HAP-1 (cell line): Measurements from ENCODE around the gene KDM4B.

Experiments used
- DNase-seq, 2 experiments: peaks; one replicate each; pipeline ENCODE4 v3.0.0-alpha.2; 2016 to 2020; ENCODE audit warnings: low spot score in 2 of 2
- H3K27me3 ChIP-seq: fragments of 250-450 bp; sonication (Bioruptor Pico); 2 replicates; pipeline ENCODE4 v1.5.1; 2020; ENCODE audit warnings: low read depth, mild to moderate bottlenecking, moderate library complexity
- H3K36me3 ChIP-seq: fragments of 250-450 bp; sonication (Bioruptor Pico); replicated peaks from 2 replicates; pipeline ENCODE4 v1.5.1; 2020; ENCODE audit warnings: mild to moderate bottlenecking
- H3K4me1 ChIP-seq: fragments of 250-450 bp; sonication (Bioruptor Pico); 2 replicates; pipeline ENCODE4 v1.5.1; 2020; ENCODE audit warnings: mild to moderate bottlenecking
- H3K4me3 ChIP-seq: fragments of 250-450 bp; sonication (Bioruptor Pico); 2 replicates; pipeline ENCODE4 v1.5.1; 2020; ENCODE audit warnings: mild to moderate bottlenecking, moderate library complexity
- H3K9me3 ChIP-seq: fragments of 250-450 bp; sonication (Bioruptor Pico); 2 replicates; pipeline ENCODE4 v1.5.1; 2020; ENCODE audit warnings: mild to moderate bottlenecking, moderate library complexity
- in situ Hi-C: fragments of 300-500 bp; cut with MboI; formaldehyde crosslinking; loops from 3 replicates; pipeline ENCODE4 v1.14.3; 2020; ENCODE audit warnings: low sequenced_read_pairs, inconsistent platforms, mixed read lengths

The KDM4B gene

DNA sequence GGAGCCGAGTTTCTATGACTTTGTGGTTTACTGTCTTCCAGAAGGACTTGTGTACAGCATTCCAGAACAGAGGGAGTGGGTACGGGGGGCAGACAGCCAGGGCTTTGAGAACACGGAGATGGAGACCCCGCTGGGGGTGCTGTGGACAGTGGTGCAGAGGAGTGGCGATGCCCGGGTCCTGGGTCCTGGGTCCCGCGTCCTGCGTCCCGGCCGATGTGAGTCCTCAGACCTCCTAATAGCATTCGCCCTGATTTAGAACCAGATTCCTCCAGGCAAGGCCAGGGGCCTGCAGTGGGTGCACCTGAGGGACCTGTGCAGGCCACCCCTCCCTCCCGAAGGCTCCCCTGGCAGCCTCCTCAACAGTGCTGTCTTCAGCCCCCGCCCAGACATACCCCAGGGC, 97.9 kb downstream of the KDM4B start:
- Histone ChIP-seq H3K9me3 (no peaks in the 10 kb centered on the region), H3K36me3 (no peaks in the 10 kb centered on the region), H3K4me3 (no peak overlapping the region), H3K27me3 (no peaks in the 10 kb centered on the region), H3K4me1 (peaks cover 8% of the 10 kb centered on the region)
- DNase-seq = no peak
- in situ Hi-C loops = no loop called here

DNA sequence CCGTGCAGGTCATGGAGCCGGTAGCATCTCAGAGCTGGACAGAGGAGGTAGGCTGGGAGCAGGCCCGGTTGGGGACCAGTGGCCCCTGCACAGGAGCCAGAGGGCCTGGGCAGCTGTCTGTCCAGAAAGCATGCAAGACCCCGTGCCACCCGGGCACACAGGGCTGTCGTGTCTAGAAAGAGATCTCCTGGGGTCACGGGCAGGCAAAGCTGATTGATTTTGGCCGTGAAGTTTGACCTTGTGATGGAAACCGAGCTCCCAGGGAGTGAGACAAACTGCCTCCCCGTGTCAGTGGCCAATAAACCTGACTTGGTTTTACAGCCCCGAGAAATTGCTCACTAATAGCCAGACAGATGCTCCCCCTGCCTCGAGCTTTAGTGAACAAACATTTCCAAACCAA, 98.8 kb downstream of the KDM4B start:
- H3K9me3 ChIP-seq = no peaks in the 10 kb centered on the region
- DNase-seq = no peak
- peaks cover 8% of the 10 kb centered on the region for H3K4me1 ChIP-seq
- in situ Hi-C loops = no loop called here
- no peak overlapping the region for H3K4me3 ChIP-seq
- no peaks in the 10 kb centered on the region for H3K36me3 ChIP-seq
- H3K27me3 ChIP-seq = no peaks in the 10 kb centered on the region

DNA sequence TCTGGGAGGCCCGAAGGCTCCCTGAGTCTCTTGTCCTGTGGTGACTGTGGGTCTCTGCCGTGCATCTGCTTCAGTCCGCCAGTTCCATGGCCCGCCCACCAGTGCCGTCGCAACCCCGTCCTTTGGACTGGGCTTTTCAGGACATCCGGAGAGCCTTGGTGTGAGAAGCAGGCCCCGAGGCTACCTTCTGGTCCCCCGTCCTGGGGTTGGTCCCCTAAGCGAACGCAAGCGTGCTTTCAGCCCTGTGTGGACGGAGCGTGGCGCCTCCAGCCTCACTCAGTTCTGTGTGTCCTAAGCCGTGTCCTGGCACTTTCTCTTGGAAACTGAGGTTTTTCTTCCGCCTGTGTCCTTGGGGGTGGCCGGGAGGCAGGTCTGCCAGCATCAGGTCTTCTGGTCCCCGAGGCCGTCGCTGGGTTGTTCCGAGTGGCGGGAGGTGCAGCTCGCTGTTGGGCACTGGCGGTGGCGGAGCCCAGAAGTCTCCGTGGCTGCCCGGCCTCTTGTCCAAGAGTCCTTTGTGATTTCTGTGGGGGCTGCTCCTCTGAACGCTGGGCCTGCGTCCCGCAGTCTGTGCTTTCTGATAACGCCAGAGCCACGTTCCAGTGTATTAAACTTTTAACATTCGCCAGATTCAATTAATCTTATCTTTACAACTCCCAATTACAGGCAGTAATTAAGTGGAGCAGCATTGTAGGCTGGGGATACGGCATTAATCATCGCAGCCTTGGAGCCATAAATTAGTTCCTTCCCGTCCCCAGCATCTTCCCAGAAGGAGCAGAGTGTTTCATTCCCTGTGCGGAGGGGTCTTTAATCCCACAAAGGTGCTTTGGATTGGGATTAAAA, 99.5 kb downstream of the KDM4B start:
- DNase-seq = no peak
- no peaks in the 10 kb centered on the region for H3K9me3 ChIP-seq
- no peaks in the 10 kb centered on the region for H3K27me3 ChIP-seq
- peaks cover 11% of the 10 kb centered on the region for H3K4me1 ChIP-seq
- H3K36me3 ChIP-seq = no peaks in the 10 kb centered on the region
- no peak overlapping the region for H3K4me3 ChIP-seq
- in situ Hi-C loops = no loop called here

DNA sequence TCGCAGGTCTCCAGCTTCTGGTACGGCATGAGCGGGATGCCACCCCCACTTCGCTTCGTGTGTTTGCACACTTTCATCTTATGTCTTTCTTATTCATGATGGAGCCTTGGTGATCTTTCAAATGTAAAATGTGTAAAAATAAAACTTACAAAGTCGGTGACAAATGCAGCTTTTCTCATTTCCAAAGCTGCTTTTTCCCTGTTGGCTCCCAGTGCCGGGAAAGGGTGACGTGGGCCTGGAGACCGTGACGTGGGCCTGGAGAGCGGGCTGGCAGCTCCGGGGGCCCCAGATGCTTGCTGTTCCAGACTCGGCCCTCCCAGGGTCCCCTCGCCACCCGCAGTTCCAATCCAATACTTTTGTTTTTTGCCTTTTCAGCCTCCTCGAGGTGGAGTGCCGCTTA, 101.4 kb downstream of the KDM4B start:
- Histone ChIP-seq H3K36me3 (no peaks in the 10 kb centered on the region), H3K9me3 (no peaks in the 10 kb centered on the region)
- peak; percentile 18 to 42 for DNase-seq

DNA sequence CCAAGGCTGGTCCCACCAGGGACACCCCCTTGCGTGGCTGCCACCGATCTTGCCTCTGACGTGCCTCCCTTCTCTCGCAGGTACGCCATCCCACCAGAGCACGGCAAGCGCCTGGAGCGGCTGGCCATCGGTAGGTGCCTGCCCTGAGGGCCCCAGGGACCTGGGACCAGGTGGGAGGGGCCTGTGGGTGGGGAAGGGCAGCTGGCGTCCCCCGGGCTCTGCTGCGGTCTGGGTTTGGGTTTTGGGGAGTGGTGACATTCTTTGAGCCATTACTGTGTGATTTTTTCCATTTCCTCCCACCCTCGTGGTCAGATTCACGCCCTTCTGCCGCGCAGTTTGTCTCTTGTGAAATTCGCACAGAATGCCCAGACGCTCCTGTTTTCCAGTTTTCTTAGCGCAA, 102.0 kb downstream of the KDM4B start:
- no peaks in the 10 kb centered on the region for H3K9me3 ChIP-seq
- H3K4me1 ChIP-seq = peaks cover 27% of the 10 kb centered on the region
- in situ Hi-C loops = no loop called here
- no peak for DNase-seq
- H3K27me3 ChIP-seq = no peaks in the 10 kb centered on the region
- H3K36me3 ChIP-seq = no peaks in the 10 kb centered on the region
- H3K4me3 ChIP-seq = no peak overlapping the region

More for the DNA sequence above, 101.4 kb downstream of the KDM4B start:
- in situ Hi-C loops = no loop called here
- H3K4me1 ChIP-seq = peaks cover 27% of the 10 kb centered on the region
- H3K27me3 ChIP-seq = no peaks in the 10 kb centered on the region
- H3K4me3 ChIP-seq = no peak overlapping the region

DNA sequence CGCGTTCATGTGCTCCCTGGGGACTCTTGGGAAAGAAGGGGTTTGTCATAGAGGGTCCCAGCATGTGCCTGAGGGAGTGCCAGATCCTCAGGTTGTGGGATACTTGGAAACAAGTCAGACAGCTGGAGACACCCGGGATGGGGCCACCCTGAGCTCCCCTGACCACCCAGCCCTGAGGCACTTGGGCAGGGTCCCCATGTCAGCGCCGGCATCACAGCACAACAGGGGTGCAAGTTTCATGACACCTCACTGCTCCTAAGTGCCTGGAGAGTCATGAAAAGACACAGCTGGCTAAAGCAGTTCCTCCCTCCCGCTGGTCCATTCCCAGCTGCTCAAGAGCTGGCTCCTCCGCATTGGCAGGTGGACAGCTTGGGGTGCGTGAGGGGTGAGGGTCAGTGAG, 102.7 kb downstream of the KDM4B start:
- Histone ChIP-seq H3K9me3 (no peaks in the 10 kb centered on the region), H3K4me1 (peaks cover 27% of the 10 kb centered on the region), H3K4me3 (no peak overlapping the region), H3K36me3 (no peaks in the 10 kb centered on the region), H3K27me3 (no peaks in the 10 kb centered on the region)
- in situ Hi-C loops = no loop called here
- no peak for DNase-seq

DNA sequence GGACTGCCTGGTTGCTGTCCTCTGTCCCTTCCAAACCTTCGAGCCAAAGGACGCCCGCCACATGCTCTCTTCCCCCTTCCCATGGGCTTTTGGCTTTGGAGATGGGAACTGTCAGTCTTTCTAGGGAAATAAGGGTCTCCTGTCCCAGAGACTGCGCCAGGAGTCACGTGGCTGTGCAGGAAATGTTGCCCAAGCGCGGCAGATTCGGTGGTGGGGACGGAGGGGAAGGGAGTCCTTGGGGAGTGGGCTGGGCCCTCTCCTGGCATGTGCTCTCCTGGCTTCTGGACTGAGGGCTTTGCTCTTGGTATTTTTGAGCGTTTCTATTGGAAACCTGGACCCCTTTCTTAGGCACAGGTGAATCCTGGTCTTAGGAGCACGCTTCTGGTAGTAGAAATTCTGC, 103.2 kb downstream of the KDM4B start:
- H3K27me3 ChIP-seq = no peaks in the 10 kb centered on the region
- no peaks in the 10 kb centered on the region for H3K9me3 ChIP-seq
- peaks cover 27% of the 10 kb centered on the region for H3K4me1 ChIP-seq
- in situ Hi-C loops = no loop called here
- no peak for DNase-seq
- no peaks in the 10 kb centered on the region for H3K36me3 ChIP-seq
- H3K4me3 ChIP-seq = no peak overlapping the region

DNA sequence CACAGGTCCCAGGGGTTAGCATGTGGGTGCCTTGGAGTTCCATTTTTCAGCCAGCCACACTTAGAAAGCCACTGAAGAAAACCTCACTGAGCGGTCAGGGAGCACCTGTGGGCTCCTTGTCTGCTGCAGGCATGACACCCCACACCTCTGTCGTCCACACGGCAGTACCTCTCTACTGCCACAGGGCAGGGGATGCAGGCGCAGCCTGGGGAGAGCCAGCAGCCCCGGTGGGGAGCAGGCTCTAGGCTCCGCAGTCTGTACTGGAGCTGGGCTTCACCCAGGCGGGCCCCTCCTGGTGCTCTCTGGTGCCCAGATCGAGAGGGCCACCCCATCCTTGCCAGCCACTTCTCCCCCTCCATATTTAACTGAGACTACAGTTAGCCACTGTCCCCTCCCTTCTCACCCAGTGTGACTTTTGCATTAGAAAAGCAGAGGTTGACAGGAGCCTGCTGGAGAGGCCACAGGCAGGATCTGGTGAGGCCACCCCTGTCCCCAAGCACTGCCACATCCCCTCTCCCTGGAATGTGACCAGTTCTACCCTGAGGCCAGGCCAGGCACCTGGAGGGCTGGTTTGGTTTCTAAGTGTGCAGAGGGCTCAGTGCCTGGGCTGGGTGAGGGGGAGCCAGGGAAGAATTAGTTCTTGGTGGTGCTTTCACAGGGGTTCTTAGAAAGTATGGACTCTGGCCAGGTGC, 104.4 kb downstream of the KDM4B start:
- in situ Hi-C loops = no loop called here
- peak in 1 of 2 experiments; percentile 26 for DNase-seq

DNA sequence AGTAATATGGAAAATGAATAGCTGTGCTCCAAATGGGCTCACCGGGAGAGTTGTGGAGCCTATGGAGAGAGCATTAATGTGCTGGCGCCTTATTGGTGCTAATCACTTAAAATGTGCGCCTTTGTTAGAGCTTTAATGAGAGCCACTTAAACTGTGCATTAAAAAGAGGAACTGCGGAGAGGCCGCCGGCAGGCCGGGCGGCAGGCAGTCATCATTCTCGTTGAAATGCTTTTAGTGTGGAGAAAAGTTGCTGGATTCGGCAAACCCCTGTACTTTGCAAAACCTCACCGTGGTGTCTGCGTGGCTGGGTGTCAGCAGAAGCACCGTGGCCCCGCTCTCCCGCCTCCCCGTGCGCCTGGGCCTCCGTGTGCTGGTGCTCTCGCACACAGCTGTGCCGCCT, 105.5 kb downstream of the KDM4B start:
- in situ Hi-C loops = no loop called here
- peak; percentile 72 to 86 for DNase-seq
- no peaks in the 10 kb centered on the region for H3K9me3 ChIP-seq
- H3K4me3 ChIP-seq = no peak overlapping the region
- H3K4me1 ChIP-seq = peaks cover 27% of the 10 kb centered on the region
- H3K36me3 ChIP-seq = no peaks in the 10 kb centered on the region; the same call in 1 of the 2 replicates
- H3K27me3 ChIP-seq = no peaks in the 10 kb centered on the region

More for the DNA sequence above, 104.4 kb downstream of the KDM4B start:
- Histone ChIP-seq H3K4me1 (peaks cover 27% of the 10 kb centered on the region), H3K4me3 (no peak overlapping the region), H3K9me3 (no peaks in the 10 kb centered on the region), H3K36me3 (no peaks in the 10 kb centered on the region), H3K27me3 (no peaks in the 10 kb centered on the region)

DNA sequence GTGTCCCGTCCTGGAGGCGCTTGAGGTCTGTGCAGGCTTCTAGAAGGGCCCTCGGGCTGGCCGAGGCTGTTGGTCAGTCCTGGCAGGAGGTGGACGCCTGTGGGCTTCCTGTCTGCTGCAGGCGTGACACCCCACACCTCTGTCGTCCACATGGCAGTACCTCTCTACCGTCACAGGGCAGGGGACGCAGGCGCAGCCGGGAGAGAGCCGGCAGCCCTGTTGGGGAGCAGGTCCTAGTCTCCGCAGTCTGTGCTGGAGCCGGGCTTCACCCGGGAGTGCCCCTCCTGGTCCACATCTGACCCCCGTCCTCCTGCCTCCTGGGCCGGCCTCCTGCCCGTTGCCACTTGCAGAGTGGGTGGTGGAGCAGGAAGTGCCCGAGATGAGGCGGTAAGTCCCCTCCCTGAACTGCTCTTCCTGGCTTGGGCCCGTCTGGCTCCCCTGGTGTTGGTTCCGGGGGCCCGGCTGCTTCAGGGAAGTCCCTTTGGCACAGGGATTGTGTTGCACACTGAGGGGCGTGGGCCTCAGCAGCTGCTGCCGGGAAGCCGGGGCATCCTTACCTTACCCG, 106.0 kb downstream of the KDM4B start:
- H3K36me3 ChIP-seq = no peaks in the 10 kb centered on the region; the same call in 1 of the 2 replicates
- no peak for DNase-seq
- H3K27me3 ChIP-seq = no peaks in the 10 kb centered on the region
- no peak overlapping the region for H3K4me3 ChIP-seq
- H3K4me1 ChIP-seq = peaks cover 25% of the 10 kb centered on the region
- in situ Hi-C loops = no loop called here
- H3K9me3 ChIP-seq = no peaks in the 10 kb centered on the region

DNA sequence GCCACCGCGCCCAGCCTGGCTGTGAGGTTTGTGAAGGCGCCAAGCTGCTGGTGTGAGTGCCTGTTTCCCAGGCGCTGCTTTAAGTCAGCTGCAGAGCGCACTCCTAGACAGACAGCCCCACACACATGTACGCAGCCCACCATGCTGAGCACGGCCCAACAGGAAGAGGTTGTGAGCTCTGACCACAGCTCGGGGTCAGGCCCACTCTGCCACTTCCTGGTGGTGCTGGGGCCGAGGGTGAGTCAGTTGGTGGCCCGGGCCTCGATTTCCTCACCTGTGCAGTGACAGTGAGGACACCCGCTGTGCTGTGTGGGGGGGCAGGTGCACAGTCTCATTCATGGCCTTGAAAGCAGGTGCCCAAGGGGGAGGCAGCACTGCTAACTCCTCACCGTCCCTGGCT, 106.7 kb downstream of the KDM4B start:
- no peaks in the 10 kb centered on the region for H3K27me3 ChIP-seq
- in situ Hi-C loops = no loop called here
- H3K4me3 ChIP-seq = no peak overlapping the region
- H3K36me3 ChIP-seq = peaks cover 3% of the 10 kb centered on the region; the same call in 1 of the 2 replicates
- peaks cover 19% of the 10 kb centered on the region for H3K4me1 ChIP-seq
- no peaks in the 10 kb centered on the region for H3K9me3 ChIP-seq
- no peak for DNase-seq

DNA sequence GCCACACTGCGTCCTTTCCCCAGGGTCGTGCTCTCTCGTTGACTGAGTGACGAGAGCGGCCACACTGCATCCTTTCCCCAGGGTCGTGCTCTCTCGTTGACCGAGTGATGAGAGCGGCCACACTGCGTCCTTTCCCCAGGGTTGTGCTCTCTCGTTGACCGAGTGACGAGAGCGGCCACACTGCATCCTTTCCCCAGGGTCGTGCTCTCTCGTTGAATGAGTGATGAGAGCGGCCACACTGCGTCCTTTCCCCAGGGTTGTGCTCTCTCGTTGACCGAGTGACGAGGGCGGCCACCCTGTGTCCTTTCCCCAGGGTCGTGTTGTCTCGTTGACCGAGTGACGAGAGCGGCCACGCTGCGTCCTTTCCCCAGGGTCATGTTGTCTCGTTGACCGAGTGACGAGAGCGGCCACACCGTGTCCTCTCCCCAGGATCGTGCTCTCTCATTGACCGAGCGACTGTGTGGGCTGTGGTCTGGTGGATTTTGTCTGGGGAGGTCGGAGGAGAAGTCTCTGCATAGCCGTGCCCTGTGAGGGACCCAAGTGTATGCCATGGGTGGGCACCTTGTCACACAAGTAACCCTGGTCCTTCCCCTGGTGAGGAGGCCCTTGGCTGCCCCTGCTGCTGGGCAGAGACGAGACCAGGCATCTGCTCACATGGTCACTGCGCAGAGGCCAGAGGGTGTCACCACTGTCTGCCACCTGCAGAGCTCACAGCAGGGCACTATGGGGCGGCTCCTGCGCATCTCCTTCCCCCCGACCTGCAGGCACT, 107.7 kb downstream of the KDM4B start:
- no peak for DNase-seq
- in situ Hi-C loops = no loop called here
- Histone ChIP-seq H3K27me3 (no peaks in the 10 kb centered on the region), H3K4me1 (peaks cover 19% of the 10 kb centered on the region), H3K4me3 (no peak overlapping the region), H3K9me3 (no peaks in the 10 kb centered on the region), H3K36me3 (peaks cover 3% of the 10 kb centered on the region; the same call in 1 of the 2 replicates)

DNA sequence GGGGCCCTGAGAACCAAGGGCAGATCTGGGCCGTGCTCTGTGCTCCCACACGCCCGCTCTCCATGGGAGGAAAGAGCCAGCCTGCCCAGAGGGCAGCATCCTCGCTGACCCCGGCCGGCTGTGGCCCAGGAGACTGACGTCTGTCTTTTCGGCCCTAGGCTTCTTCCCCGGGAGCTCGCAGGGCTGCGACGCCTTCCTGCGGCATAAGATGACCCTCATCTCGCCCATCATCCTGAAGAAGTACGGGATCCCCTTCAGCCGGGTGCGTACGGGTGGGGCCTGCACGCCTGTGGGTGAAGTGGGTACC, 108.2 kb downstream of the KDM4B start:
- H3K36me3 ChIP-seq = peaks cover 3% of the 10 kb centered on the region; the same call in 1 of the 2 replicates
- H3K27me3 ChIP-seq = no peaks in the 10 kb centered on the region
- no peaks in the 10 kb centered on the region for H3K9me3 ChIP-seq
- in situ Hi-C loops = no loop called here
- no peak overlapping the region for H3K4me3 ChIP-seq
- peaks cover 19% of the 10 kb centered on the region for H3K4me1 ChIP-seq
- DNase-seq = no peak
